GM18867 (cell line): ENCODE data around the gene DCUN1D2.
"Not testable (repeated sequence)": the region's sequence is repeated elsewhere in the genome, so short reads cannot be mapped to it uniquely, and the experiment has no call there.

ENCODE experiments used
- ATAC-seq: cut with Tn5 transposase; IDR thresholded peaks from one replicate; pipeline ENCODE4 v1.9.1; 2021; ENCODE audit warnings: mild to moderate bottlenecking, moderate library complexity; ENCODE audit not compliant: unreplicated experiment

DCUN1D2 gene

DNA sequence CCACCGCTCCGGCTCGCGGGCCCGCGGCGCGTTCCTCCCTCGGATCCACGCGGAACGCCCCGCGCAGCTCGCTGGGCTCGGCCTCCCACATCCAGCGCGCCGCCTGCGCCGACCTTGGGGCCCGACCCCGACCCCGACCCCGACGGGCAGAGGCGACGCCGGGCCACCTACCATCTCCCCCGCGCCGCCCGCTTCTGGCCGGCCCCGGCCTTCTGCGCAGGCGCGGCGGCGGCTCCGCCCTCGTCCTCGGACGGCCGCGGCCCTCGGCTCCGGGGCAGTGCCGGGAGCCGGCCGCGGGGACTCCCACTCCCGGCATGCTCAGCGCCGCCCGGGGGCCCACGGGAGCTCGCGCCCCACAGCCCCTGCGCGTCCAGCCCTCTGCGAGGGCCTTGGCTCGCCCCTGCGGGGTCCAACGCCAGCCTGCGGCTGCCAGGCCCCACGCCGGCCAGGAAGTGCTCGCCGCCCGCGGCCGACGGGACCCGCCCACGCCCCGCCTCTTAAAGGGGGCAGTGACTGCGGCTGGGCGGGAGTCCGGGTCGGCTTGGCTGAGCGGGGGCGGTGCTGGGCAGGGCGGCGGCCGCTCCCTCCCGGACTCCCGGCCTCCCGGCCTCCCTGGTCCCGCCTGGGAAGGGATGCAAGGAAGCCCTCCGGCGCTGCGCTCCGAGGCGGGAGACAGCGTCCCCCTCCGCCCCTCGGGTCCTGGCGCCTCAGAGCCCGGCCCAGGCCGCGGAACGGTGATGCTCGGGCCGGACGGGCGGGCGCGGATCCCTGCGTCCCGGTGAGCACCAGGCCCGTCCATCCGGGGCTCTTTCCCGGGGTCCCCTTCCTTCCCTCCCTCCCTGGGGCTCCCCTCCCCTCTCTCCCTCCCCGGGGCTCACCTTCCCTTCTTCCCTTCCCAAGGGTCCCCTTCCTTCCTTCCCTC lies at the start of gene DCUN1D2:
Gene DCUN1D2, minus strand, starts transcription at position 216 of the 922 bp plus-strand sequence. Its CDS starts 42 bp downstream, at position 174.
- peak; percentile 83 for ATAC-seq

DNA sequence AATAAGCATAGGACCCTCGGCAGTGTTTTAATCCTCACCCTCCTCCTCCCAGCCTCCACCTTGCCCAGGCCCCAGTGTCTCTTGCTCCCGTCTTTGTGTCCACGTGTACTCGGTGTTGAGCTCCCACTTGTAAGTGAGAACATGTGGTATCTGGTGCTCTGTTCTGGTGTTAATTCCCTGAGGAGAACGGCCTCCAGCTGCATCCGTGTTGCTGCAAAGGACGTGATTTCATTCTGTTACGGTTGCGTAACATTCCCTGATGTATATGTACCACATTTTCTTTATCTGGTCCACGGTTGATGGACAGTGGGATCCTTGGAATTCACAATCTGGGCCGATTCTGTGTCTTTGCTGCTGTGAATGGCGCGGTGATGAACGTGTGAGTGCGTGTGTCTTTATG lies 49.3 kb upstream of the DCUN1D2 start:
- no peak for ATAC-seq

DNA sequence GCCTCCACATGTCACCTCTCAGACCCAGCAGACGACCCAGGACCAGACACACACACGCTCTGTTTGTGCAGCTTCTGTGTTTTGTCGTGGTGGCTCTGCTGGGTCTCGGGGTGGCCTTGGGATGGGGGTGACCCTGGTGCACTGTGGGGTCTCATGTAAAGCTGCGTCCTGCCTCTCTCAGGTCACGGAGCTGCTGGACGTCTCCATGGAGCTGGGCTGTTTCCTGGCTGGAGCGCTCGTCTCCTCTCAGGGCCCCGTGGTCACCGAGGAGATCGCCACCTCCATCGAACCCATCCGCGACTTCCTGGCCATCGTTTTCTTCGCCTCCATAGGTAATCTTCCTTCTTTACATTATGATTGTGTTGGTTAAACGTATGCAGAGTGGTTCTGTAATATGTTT lies 48.7 kb upstream of the DCUN1D2 start:
- ATAC-seq: no peak

DNA sequence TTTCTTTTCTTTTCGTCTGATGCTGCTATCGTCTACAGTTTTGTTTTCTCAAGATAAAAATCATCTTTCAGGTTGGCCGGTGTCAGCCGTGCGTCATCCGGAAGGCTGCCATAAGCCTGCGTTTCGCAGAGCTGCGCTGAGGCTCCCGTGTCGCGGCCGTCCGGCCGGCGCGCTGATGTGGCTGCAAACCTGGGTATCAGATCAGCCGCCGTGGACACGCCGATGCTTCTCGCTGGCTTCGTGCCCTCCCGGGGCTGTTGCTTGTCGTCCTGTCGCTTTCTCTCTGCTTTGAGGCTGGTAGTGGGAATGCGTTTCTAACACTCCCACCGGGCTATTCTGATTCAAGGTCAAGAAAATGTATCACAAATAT lies 48.2 kb upstream of the DCUN1D2 start:
- no peak for ATAC-seq

DNA sequence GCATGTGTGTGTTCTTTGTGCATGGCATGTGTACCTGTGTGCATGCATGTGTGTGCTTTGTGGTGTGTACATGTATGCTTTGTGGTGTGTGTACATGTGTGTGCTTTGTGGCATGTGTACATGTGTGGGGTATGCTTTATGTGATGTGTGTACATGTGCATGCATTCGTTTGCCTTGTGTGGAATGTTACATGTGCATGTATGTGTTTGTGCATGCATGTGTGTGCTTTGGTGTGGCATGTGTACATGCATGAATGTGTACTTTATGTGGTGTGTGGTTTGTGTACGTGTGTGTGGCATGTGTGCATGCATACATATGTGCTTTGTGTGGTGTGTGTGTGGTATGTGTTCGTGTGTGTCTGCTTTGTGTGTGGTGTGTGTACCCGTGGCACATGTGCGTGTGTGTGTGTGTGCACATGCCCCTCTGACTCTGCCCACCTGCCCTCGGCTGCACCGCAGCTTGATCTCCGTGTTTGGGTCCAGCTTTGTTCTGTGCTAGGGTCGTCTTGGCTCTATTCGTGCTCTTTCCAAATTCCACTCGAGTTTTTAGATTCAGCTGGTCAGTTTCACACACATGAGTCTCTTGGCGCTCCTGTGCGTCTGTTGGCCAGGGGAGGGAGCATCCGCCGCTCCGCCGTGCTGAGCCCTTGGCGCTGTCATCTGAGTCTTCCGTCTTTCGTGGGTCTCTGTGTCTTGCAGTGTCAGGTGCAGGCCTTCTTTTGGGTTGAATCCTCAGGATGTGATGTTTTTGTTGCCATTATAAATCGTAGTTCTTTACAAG lies 47.6 kb upstream of the DCUN1D2 start:
- no peak for ATAC-seq

DNA sequence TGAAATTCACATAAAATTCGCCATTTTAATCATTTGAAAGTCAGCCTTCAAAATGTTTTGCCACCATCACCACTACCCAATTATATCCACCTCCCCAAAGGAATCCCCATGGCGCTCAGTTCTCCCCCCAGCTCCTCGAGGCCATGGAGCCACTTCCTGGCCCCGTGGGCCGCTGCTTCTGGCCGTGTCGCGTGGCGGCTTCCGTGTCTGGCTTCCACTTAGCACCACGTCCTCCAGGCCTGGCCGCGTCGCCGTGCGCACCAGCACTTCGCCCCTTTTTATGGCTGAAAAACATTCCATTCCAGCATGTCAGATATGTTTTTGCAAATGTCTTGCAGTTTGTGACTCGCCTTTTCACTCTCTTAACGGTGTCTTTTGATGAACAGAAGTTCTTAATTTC lies 46.7 kb upstream of the DCUN1D2 start:
- no peak for ATAC-seq

DNA sequence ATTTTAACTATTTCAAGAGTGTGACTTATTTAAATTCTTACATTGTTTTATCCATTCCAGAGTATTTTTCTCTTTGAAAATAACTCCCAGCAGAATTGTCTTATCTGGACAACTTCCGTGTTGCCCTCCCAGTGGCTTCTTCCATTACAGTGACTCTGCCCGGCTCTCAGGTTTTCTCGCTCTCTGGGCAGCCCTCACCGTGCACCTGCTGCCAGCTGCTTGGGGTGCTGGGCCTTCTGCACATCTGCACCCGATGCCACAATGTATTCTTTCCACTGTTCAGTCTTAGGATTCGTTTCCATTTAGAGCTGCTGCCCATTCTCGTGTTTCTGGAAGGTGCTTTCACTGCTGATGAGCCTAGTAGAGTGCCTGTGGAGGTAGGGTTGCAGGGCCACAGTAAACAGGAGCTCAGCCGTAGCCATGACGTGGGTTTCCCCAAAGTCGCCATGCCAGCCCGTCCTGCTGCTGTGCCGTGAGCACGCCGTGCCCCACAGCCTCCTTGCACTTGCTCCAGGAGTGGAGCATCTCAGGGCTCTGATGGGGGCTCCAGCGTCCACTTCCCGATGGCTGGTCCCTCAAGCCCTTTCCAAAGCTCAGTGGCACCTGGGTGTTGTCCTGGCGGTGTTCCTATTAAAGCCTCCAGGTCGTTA lies 46.1 kb upstream of the DCUN1D2 start:
- ATAC-seq: no peak

DNA sequence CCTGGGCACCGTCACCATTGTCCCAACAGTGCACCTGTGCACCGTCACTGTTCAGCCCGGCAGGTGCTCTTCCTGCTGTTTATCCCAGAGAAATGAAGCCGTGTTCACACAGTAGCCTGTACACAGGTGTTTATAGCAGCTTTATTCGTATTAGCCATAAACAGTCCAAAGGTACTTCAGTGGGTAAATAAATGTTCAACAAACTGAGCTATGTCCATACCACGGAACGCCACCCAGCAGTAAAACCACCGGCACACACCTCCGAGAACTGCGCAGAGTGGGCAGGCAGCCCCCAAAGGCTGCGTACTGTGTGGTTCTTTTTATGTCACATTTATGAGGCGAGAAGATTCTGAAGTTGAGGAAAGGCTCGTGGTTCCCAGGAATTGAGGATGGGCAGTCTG lies 44.9 kb upstream of the DCUN1D2 start:
- no peak for ATAC-seq

DNA sequence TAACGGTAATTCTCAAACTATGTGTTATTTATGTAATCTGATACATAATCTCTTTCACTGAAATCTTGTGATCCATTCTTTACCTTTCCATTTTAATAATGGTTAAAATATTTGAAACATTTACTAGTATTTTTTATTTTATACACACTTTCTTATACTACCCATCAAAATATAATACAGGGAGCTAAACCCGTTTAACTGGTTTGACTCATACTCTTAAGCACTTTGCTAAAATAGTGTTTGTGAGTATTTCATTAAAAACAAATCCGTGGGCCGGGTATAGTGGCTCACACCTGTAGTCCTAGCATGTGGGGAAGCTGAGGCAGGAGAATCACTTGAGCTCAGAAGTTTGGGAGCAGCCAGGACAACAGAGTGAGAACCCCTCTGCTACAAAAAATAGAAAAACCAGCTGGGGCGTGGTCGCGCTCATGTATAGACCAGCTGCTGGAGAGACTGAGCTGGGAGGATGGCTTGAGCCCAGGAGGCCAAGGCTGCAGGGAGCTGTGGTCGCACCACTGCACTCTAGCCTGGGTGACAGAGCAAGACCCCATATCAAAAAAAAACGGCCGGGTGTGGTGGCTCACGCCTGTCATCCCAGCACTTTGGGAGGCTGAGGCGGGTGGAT lies 43.8 kb upstream of the DCUN1D2 start:
- ATAC-seq: no peak

DNA sequence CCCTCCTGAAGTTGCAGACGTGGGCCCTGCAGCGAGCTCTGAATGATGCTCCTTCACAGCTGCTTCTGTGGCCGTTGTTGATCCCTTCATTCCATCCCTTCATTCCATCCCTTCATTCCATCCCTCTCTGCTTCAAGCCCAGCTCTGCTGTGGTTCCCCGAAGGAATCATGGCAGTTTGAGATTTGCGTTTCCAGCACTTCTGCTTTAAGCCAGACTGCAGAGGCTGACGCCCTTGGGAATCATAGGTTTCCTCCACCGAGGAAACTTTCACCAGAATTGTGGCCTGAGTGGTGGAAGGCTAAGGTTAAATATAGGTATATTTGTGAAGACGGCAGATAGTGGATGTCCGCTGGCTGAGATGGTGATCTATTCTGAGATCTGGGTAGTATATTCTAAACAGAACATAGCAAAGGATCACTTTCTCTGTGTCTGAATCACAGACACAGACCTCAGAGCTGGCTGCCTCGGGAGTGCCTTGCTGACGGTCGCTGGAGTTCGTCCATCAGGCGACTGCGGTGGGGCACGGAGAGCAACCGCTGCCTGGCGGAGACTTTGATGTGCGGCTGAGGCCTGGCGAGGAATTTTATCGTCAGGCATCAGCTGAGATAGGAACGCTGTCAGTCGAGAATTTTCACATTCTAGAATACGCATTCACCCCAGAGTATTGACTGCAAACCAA lies 42.8 kb upstream of the DCUN1D2 start:
- ATAC-seq: no peak

DNA sequence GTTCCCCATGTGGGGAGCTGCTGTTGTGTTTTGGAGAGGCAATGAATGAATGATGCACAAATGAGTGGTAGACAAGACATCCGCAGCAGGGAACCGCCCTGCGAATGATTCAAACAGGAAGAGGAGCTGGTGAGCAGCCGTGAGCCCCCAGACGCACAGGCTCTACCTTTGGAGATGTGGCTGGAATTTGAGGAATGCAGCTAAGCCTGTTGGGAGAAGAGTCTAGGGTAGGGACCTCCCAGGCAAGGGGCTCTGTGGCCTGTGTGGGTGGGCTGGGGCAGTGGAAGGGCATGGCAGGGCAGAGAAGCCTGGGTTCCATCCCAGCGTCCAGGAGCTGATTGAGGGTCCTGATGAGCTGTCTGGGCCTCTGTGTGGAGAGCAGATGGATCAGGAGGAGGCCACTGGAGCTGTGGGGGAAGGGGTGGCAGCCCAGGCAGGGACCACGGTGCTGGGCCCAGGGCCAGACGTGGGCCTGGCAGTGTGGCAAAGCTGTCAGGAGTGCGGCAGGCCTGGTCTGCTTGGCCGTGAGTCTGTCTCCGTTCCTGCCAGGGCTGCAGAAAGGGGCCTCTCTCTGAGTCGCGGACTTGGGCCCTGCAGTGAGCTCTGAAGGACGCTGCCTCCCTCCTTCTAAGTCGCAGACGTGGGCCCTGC lies 41.8 kb upstream of the DCUN1D2 start:
- ATAC-seq: no peak

DNA sequence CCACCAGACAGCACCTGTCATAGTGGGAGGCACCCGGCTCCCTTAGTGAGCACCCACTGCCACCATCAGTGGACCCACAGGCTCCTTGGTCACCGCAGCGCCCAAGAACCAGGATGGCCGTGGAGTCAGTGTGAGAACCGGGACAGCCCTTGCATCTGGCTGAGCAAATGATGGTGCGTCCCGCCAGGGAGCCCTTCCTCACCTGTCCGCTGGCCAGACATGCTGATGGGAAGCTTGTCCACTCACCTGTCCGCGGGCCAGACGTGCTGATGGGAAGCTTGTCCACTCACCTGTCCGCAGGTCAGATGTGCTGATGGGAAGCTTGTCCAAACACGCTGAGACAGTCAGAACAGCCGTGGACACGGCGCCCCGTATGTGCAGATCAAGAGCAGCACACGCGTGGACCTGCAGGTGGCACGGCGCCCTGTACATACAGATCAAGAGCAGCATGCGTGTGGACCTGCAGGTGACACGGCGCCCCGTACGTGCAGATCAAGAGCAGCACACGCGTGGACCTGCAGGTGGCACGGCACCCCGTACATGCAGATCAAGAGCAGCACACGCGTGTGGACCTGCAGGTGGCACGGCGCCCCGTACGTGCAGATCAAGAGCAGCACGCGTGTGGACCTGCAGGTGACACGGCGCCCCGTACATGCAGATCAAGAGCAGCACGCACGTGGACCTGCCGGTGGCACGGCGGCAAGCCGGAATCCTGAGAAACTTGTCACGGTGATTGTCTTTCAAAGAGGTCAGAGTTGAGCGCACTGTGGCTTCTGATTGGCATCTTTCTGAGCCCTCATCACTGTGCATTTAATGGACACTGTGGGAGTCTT lies 40.7 kb upstream of the DCUN1D2 start:
- ATAC-seq: no peak

DNA sequence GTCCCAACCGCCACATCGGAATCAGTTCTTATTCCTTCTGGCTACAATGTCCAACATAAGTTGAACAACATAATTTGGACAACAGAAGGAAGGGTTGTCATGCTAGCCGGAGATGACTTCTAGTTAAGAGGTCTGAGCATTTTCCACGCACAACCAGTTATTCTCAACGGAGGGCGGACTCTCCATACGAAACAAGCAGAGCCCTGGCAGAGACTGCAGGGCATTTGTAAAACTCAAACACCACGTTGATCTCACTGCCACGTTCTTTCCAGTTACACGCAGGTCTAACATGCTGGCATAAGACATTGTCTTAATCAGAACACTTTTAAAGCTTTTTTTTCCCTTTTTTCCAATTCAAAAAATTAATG lies 38.3 kb upstream of the DCUN1D2 start:
- no peak for ATAC-seq

DNA sequence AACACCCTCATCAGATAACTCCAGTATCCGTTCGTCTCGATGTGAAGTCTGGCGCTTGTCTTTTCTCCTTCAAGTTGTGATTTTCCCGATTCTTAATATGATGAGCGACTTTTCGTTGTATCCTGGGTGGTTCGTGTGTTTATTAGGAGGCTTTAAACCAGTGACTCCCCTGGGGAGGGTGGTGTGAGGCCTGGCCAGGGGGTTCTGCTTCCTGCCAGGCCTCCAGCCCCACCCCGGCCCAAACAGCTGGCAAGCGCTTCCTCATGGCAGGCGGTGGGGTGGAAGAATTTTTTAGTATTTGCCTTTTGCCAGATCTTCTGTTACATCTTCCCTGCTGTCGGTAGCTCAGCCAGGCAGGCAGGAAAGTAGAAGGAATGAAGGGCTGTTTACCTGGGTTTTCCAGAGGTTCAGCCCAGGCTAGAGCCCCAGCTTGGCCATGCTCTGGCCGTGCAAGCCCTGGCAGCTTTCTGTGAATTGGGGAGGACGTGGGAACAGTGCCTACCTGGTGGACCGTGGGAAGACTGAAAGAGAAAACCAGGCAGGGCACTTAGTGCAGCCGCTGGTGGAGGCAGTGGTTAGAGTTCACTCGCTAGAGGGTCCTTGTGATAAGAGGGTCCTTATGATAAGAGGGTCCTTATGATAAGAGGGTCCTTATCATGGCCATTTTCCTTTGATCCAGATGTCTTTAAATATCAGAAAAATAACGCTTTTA lies 37.7 kb upstream of the DCUN1D2 start:
- ATAC-seq: no peak

DNA sequence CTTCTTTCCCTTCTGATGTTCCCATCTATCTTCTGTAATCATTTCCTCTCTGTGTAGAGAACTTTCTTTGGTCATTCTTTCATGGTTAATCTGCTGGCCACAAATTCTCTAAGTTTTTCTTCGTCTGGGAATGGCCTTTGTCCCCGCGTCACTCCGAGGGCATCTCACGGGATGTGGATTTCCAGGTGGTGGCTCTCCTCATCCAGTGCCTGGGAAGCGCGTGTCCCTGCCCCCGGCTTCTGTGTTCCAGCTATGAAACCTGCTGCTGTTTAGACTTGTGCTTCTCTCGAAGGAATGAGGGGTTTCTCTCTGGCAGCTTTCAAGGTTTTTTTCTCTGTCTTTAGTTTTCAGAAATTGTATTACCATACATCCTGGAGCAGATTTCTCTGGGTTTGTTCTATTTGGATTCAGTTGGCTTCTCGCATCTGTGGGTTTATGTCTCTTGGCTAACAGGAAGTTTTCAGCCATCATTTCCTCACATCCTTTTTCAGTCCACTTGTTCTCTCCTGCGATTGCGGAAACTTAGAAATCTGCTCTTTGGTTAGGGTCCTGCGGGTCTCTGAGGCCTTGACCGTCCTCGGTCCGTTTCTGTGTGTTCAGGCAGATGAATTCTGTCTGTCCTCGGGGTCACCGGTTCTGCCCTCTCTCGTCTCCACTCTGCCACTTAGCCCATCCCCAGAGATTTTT lies 36.9 kb upstream of the DCUN1D2 start:
- ATAC-seq: no peak

DNA sequence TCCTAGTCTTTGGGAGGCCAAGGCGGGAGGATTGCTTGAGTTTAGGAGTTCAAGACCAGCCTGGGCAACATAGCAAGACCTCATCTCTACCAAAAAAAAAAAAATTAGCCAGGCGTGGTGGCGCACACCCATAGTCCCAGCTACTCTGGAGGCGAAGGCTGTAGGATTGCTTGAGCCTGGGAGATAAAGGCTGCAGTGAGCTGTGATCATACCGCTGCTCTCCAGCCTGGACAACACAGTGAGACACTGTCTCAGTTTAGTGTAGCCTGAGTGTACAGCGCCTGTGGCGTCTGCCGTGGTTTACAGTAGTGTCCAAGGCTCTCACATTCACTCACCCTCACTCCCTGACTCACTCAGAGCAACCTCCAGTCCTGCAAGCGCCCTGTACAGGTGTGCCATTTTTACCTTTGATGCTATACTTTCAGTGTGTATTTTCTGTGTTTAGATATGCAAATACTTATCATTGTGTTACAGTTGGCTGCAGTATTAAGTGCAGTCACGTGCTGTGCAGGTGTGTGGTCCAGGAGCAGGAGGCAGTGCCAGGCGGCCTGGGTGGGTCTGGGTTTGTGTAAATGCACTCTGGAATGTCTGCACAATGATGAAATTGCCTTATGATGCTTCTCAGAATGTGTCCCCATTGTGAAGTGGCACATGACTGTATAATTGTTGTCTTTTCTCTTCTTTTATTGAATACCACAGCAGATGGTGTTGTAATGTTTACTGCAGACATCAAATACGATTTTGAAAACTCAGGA lies 36.1 kb upstream of the DCUN1D2 start:
- no peak for ATAC-seq

DNA sequence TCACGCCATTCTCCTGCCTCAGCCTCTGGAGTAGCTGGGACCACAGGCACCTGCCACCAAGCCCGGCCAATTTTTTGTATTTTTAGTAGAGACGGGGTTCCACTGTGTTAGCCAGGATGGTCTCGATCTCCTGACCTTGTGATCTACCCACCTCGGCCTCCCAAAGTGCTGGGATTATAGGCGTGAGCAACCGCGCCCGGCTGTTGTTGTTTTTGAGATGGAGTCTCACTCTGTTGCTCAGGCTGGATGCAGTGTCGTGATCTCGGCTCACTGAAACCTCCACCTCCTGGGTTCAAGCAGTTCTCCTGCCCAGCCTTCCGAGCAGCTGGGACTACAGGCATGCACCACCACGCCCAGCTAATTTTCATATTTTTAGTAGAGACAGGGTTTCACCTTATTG lies 31.9 kb upstream of the DCUN1D2 start:
- ATAC-seq: not testable (repeated sequence)
